GM18499 (cell line): ENCODE data around the gene MORN1.

Experiments used
- ATAC-seq: cut with Tn5 transposase; IDR thresholded peaks from one replicate; pipeline ENCODE4 v1.9.1; 2021; ENCODE audit warnings: moderate number of reproducible peaks; ENCODE audit not compliant: insufficient read depth, unreplicated experiment

The MORN1 gene

DNA sequence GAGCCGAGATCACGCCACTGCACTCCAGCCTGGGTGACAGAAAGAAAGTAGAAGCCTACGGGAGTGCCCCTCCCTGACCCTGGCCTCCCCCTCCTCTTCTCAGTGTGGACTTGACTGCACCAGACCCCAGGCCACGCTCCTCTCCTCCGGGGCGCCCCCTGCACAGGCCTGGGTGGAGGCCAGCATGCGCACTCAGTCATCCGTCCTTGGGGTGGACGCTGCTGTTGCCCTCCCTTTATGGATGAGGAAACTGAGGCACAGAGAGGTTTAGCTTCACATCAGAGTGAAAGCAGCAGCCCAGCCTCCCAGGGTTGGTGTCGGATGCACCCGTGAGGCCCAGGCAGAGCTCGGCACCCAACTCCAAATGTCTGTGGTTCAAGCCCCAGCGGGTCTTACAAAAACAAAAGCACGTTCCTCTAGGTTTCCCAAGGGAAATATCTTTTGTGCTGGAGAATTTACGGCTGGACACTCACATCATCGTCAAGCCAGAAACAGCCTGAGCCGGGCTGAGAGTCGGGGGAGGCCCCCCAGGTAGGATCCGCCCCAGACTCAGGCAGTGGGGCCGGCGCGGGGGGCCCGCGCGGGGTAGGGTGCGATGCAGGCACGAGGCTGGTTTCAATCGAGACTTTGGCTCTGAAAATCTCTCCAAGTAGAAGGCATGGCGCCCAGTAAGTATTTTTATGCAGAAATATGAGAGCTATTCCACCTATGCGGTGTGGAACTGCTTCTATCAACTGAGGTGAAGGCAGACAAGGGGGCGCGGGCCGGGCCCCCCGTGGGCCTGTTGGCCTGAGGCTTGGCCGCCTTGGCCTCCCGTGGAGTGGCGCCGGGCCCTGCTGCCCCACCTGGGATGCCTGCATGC is 36.6 kb downstream of the MORN1 start:
- ATAC-seq, result no peak

DNA sequence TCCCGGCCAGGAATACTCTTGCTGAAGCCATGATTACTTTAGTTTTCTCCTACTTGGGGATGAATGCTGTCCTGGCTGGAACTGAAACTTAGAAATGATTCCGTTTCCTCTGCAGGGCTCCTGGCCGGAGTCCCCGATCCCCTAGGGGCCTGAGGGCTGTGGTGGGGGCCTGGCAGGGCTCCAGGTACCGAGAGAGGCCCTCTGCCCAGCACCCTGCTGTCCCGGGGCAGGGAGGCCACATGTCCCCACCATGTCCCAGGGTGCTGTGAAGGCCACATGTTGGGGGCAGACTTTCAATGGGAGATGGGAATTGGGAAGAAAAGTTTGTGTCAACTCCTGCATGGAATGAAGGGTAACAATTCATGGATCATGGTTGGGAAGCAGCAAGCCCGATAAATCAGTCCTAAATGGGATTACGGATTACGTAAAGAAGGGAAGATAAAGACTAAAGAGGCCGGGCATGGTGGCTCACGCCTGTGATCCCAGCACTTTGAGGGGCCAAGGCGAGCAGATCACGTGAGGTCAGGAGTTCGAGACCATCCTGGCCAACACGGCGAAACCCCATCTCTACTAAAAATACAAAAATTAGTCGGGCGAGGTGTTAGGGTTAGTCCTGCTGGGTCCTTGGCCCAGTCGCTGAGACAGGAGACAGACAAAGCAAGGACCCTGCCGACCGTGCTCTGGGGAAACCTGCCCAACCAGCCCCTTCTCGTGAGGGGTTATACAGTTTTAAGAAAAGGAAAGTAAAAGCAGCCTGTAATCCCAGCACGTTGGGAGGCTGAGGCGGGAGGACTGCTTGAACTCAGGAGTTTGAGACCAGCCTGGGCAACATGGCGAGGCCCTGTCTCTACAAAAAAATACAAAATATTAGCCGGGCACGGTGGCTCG is 37.6 kb downstream of the MORN1 start:
- ATAC-seq, result no peak

- ATAC-seq, result no peak
These were observed 38.3 kb downstream of the MORN1 start for GRCh38 chr1:2352897-2353550.

GRCh38 chr1:2352341-2352896 is 38.9 kb downstream of the MORN1 start:
- no peak for ATAC-seq

DNA sequence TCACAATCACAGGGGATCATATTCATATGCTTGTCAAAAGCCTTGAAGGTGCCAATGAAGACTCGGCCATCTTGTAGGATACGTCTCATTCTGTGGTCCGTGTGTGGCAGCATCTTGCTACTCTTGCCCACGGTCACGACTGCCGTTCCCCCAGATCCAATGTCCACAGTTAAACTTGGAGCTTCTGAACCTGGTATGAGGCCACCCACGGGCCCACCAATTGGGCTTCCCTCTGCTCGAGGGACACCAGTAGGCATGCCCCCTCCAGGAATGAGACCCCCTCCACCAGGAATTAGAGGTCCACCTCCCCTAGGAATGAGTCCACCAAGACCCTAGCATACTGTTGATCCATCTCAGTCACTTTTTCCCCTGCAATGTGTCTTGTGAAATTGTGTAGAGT is 39.6 kb downstream of the MORN1 start:
- no peak for ATAC-seq

DNA sequence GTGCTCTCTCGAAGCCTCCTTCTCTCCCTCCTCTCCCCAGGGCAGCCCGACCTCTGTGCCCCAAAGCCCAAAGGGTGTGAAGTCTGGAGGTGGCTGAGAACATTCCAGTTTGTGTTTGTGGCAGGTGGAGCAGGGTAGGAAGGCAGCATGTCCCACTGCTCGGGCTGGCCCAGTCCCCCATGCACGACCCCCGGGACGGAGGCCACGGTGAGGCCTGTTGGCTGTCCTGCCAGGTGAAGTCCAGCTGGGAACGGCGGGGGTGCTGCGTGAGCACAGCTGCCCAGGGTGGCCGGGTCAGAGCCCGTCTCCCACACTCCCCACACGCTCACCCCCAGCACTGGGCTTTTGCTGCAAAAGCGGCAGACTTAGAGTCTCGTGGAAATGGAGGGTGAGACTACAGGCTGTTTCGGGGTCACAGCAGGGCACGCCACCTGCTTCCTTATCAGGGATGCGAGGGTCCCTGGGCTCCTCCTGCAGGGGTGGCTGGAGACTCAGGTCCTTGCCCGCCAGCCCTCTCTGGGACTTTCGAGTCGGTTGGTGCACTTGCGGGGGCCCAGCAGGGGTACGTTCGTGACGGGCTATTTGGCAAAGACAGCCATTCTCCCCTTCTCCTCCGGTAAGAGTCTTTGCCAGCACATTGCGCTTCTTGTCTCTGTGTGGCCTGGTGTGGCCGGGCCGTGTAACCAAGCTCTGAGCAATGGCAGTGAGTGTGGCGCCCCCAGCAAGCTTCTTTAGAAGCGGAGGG is 40.3 kb downstream of the MORN1 start:
- ATAC-seq, result no peak

DNA sequence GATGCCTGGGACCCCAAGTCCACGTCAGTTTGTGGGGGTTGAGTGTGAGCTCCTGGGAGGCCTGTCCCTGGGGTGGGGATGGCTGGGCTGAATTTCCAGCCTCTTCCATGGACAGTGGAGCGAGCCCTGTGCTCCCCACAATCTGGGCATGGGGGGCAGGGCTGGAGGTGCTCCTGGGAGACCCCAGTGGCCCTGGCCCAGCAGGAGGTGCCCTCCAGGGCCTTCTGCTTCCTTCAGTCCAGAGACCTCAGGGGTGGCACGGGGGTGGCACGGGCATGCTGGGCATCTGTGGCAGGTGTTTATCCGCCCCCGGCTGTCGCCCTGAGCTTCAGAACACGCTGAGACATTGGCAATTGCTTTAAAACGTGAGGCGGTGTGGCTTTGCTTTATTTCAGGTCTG is 40.9 kb downstream of the MORN1 start:
- ATAC-seq, result no peak

GRCh38 chr1:2349806-2350205 is 41.5 kb downstream of the MORN1 start:
- no peak for ATAC-seq

DNA sequence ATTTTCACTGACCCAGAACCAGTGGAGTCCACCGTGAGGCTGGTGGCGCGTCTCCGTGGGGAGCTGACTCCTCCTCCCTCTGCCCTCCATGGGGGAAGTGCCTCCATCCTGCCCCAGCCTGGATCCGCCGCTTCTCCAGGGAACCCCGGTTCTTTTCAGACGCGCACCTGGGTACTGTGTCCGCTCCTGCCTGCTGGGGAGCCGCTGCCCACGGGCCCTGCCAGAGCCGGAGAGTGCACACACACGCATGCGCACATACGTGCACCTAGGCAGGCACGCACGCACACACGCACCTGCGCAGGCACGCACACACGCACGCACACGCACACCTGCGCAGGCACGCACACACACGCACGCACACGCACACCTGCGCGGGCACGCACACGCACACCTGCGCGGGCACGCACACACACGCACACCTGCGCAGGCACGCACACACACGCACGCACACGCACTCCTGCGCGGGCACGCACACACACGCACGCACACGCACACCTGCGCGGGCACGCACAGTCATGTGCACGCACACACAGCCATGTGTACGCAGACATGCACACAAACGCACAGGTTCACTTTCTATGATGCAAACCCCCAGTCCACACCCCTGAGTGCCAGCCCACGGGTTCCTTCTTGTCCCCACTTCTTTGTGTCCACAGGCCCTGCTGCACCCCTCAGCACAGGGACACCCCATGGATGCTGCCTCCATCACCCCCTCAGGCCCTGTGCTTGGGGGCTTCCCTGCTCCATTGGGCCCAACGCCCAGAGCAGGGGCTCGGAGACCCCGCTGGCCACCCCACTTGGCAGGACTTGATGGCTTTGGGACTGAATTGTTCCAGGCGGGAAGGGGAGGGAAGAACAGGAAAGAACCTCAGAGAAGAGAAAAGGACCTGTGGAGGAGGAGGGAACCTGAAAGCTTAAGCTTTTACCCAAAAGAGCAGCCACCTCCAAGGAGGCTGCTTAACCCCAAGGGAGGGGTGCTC is 42.7 kb downstream of the MORN1 start:
- no peak for ATAC-seq

- ATAC-seq, result no peak
These were observed 43.5 kb downstream of the MORN1 start for GRCh38 chr1:2347896-2348295.

GRCh38 chr1:2347409-2347785 is 44.0 kb downstream of the MORN1 start:
- ATAC-seq, result no peak

DNA sequence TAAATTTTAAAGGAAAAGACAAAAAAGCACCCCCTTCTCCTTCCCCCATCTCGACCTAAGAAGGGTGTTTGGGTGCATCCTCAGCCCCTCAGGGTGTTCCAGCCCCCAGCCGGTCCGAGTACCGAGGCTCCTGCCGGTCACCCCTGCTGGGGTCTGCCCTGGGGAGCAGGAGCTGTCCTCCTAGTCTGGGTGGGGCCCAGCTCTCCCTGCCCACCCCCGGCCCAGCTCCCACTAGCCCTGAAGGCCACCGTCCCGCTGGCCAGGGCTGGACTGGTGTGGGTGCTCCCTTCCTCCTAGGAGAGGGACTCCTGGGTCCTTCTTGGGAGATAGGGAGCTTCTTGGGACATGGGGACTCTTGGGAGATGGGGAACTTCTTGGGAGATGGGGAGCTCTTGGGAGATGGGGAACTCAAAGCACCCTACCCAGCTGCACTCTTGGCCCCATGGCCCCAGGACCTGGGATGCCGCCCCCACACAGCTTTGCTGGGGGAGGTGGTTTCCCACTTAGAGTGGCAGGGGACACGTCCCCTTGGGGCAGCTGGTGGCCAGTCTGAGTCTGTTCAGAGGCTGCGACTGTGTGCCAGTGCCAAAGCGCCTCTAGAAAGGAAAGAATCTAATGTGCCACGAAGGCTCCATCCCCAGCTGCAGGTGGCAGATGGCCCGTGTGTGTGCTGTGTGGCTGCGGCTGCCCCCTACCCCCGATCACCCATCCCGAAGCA is 44.5 kb downstream of the MORN1 start:
- no peak for ATAC-seq

- ATAC-seq, result no peak
These were observed 45.9 kb downstream of the MORN1 start for GRCh38 chr1:2345297-2346075.

DNA sequence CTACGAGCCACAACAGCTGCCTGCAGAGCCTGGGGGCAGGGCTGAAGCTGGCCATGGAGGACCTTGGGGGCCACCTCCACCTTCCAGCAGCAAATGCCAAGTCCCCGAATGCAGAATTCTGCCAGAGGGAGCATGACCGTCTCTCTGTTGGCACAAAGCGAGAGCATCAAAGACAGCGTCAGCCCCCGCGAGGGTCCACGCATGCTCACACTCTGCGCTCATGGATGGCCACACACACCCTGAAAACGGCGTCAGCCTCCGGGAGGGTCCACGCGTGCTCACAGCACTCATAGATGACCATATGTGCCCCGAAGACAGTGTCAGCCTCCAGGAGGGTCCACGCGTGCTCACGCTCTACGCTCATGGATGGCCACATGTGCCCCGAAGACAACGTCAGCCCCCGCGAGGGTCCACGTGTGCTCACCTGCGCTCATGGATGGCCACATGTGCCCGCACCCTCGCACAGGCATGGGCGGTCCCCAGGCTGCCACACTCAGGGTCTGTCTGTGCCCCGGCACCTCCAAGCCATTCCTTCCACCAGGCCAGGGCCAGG is 46.5 kb downstream of the MORN1 start:
- no peak for ATAC-seq

DNA sequence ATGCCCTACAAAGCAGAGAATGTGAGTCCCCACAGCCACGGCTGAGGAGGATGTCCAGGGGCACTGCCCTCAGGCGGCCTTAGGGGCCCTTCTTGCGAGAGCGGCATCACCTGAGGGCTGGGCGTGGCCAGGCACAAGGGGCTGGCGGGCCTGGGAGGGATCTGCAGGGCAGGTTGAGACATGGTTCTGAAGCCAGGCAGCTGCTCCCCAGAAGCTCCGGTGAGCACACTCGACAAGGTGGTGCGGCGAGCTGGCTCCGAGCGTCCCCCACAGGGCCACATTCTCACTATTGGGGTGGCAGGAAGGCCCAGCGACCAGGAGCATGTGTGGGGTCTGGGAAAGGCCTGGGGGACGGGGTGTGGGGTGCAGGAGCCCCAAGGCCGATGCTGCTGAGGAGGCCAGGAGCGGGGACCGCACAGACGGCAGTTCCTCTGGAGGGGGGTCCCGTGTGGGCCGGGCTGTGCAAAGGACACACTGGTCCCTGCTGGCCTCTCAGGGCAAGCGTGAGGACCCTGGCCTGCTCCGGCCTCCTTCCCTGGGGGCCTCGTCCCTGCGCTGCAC is 47.2 kb downstream of the MORN1 start:
- ATAC-seq, result no peak

- ATAC-seq, result no peak
These were observed 48.1 kb downstream of the MORN1 start for GRCh38 chr1:2343023-2343935.
